Osteoblast (primary cell): Measurements from ENCODE around the gene NEK4. TPM values are rescaled to one million over a fixed set of nuclear protein-coding genes. Genes with fewer than 3 reads are reported as not detected.

Source experiments
- DNase-seq: peaks from one replicate; pipeline ENCODE4 v3.0.0; 2011; ENCODE audit warnings: low spot score, mixed read lengths; ENCODE audit not compliant: insufficient read length; ENCODE audit errors: missing footprints
- H2AFZ ChIP-seq: 2 replicates; pipeline ENCODE4 v1.6.0; 2011; ENCODE audit warnings: mild to moderate bottlenecking, low read length
- H3K27ac ChIP-seq: 2 replicates; pipeline ENCODE4 v1.5.1; 2011; ENCODE audit warnings: mild to moderate bottlenecking, low read depth, low read length, moderate library complexity
- H3K27me3 ChIP-seq: 2 replicates; pipeline ENCODE4 v1.6.0; 2012; ENCODE audit warnings: mild to moderate bottlenecking, control low read depth, inconsistent platforms, low read length, moderate library complexity; ENCODE audit not compliant: insufficient read depth
- H3K36me3 ChIP-seq: 2 replicates; pipeline ENCODE4 v1.5.1; 2011; ENCODE audit warnings: mild to moderate bottlenecking, low read length, control low read depth, moderate library complexity; ENCODE audit not compliant: insufficient read depth
- H3K4me1 ChIP-seq: 2 replicates; pipeline ENCODE4 v1.5.1; 2011; ENCODE audit warnings: mild to moderate bottlenecking, low read length, control low read depth, moderate library complexity; ENCODE audit not compliant: insufficient read depth
- H3K4me2 ChIP-seq: 2 replicates; pipeline ENCODE4 v1.6.0; 2011; ENCODE audit warnings: mild to moderate bottlenecking, low read length; ENCODE audit not compliant: insufficient read depth
- H3K4me3 ChIP-seq: fragments of 200-600 bp; sonication (generic); 3 replicates; pipeline ENCODE4 v1.5.1; 2012; ENCODE audit warnings: mild to moderate bottlenecking, low read length, inconsistent platforms; ENCODE audit not compliant: insufficient read depth
- H3K79me2 ChIP-seq: 2 replicates; pipeline ENCODE4 v1.6.0; 2012; ENCODE audit warnings: mild to moderate bottlenecking, low read length, control low read depth, inconsistent platforms; ENCODE audit not compliant: insufficient read depth
- H3K9me3 ChIP-seq: 2 replicates; pipeline ENCODE4 v1.5.1; 2011; ENCODE audit warnings: low read depth, low read length, control low read depth
- H4K20me1 ChIP-seq: 2 replicates; pipeline ENCODE4 v1.6.0; 2012; ENCODE audit warnings: mild to moderate bottlenecking, low read length, control low read depth; ENCODE audit not compliant: insufficient read depth
- CTCF ChIP-seq: IDR thresholded peaks from 2 replicates; pipeline ENCODE4 v1.5.1; 2011; ENCODE audit warnings: mild to moderate bottlenecking, low read depth, low read length, moderate library complexity; ENCODE audit errors: extremely low read depth
- total RNA-seq: library from RNA; depleted of rRNA; stranded (reverse); fragments of >200 nt; gene quantifications from 2 replicates; pipeline ENCODE4 v1.2.3, GENCODE V29; 2012

The NEK4 gene
- total RNA-seq, 1 donor: 24.6 TPM

GRCh38 chr3:52801839-52802238, 31.1 kb upstream of the NEK4 start:
- H3K36me3 ChIP-seq: no peaks in the 10 kb centered on the region
- no peaks in the 10 kb centered on the region for H3K9me3 ChIP-seq
- no peak overlapping the region for H3K27ac ChIP-seq
- H3K4me2 ChIP-seq: no peak overlapping the region
- no peak overlapping the region for H3K4me3 ChIP-seq
- H3K27me3 ChIP-seq: no peaks in the 10 kb centered on the region
- no peak for DNase-seq
- no peak for TF ChIP-seq CTCF
- no peaks in the 10 kb centered on the region for H4K20me1 ChIP-seq
- no peaks in the 10 kb centered on the region for H3K79me2 ChIP-seq
- H2AFZ ChIP-seq: no peak overlapping the region
- peaks cover 3% of the 10 kb centered on the region for H3K4me1 ChIP-seq

- H3K4me3 ChIP-seq: no peak overlapping the region
- no peak for TF ChIP-seq CTCF
- no peaks in the 10 kb centered on the region for H3K79me2 ChIP-seq
- no peak overlapping the region for H3K4me2 ChIP-seq
- no peak overlapping the region for H3K27ac ChIP-seq
- no peaks in the 10 kb centered on the region for H3K9me3 ChIP-seq
- H3K27me3 ChIP-seq: no peaks in the 10 kb centered on the region
- H3K36me3 ChIP-seq: no peaks in the 10 kb centered on the region
- no peak overlapping the region for H2AFZ ChIP-seq
- no peaks in the 10 kb centered on the region for H4K20me1 ChIP-seq
- H3K4me1 ChIP-seq: peaks cover 3% of the 10 kb centered on the region
- DNase-seq: peak; percentile 73
Observed at GRCh38 chr3:52800079-52800478, 29.3 kb upstream of the NEK4 start.

- DNase-seq: peak; percentile 92
- no peak overlapping the region for H3K4me3 ChIP-seq
- H3K9me3 ChIP-seq: no peaks in the 10 kb centered on the region
- TF ChIP-seq CTCF: peak; percentile 48
- H2AFZ ChIP-seq: no peak overlapping the region
- H3K27me3 ChIP-seq: no peaks in the 10 kb centered on the region
- peaks cover 3% of the 10 kb centered on the region for H3K4me1 ChIP-seq
- no peak overlapping the region for H3K27ac ChIP-seq
- H3K36me3 ChIP-seq: no peaks in the 10 kb centered on the region
- H3K4me2 ChIP-seq: no peak overlapping the region
- no peaks in the 10 kb centered on the region for H4K20me1 ChIP-seq
- no peaks in the 10 kb centered on the region for H3K79me2 ChIP-seq
Observed at GRCh38 chr3:52798978-52799476, 28.3 kb upstream of the NEK4 start.

- Histone ChIP-seq H3K4me2 (no peak overlapping the region), H3K4me1 (peaks cover 3% of the 10 kb centered on the region), H3K36me3 (no peaks in the 10 kb centered on the region), H3K27me3 (no peaks in the 10 kb centered on the region), H2AFZ (no peak overlapping the region), H4K20me1 (no peaks in the 10 kb centered on the region), H3K4me3 (no peak overlapping the region), H3K27ac (no peak overlapping the region), H3K79me2 (no peaks in the 10 kb centered on the region), H3K9me3 (no peaks in the 10 kb centered on the region)
- no peak for TF ChIP-seq CTCF
- peak; percentile 87 for DNase-seq
Observed at GRCh38 chr3:52798376-52798977, 27.7 kb upstream of the NEK4 start.
